NOMO-1 (cell line): Measurements from ENCODE around the gene EPHB6.
A peak's percentile ranks its signal among the peaks of the same experiment; 100 is the strongest.

Experiments
- DNase-seq, 2 experiments: peaks; one replicate each; lab custom pipeline; 2025; ENCODE audit not compliant: unreplicated experiment in 2 of 2; lab: John Stamatoyannopoulos, UW

EPHB6 gene

DNA sequence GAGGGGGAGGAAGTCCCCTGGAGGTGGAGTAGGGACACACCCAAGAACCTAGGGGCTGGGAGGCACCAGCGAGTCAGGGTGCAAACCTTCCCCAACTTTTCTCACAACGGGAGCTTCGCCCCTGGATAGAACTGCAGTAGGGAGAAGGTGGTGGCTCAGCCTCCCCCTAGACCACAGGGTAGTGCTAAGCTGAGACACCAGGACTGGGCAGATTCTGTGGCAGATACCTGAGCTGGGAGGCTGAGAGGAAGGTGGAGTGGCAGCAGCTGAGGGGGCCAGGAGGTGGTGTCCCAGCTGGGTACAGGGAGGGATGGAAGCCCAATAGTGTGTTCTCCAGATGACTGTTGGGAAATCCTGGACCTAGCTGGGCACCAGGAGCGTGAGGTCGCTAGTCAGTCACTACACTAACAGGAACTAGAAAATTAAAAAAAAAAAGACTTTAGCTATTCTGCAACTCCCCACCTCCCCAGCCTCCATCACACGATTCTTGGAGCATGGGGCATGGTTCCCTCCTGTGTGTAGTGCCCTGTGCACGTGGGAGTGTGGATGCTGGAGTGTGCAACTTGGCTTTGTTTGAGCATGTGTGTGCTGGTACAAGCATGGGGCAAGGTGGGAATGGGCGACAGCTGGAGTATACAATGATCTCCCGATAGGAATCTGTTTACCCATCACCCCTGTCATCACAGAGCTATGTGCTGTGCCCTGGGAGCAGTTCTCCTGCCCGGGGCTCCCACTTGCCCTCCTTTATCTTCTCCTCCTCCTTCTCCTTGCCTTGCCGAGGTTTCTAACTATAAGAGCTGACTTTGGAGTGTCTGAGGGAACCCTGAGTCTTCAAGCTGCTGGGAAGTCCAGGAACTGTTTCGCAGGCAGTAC, 39.5 kb downstream of the EPHB6 start:
- DNase-seq, result no peak

DNA sequence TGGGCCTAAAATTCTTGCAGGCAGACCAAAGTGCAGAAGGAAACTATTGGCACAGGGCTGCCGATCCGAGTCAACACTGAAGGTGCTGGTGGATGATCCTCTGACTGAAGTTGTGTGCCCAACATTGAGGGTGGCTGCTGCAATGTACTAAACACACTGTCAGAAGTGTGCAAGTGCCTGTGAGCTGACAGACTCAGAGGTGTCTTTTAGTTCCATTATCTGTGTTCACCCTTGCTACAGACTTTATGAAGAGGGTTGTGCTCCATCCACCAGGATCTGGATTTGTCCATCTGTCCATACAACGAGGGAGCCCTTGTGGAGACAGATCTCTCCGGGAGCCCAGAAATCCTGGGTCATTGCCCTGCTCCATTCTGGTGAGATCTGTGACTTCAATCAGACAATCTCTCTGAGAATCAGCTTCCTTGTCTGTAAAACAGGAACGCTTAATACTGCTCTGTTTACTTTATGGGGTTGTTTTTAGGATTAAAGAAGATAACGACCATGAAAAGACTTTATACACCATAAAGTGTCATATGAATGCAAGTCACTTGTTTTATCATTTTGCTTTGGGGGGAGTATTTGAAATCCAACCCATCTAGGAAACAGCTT, 40.2 kb downstream of the EPHB6 start:
- no peak for DNase-seq

DNA sequence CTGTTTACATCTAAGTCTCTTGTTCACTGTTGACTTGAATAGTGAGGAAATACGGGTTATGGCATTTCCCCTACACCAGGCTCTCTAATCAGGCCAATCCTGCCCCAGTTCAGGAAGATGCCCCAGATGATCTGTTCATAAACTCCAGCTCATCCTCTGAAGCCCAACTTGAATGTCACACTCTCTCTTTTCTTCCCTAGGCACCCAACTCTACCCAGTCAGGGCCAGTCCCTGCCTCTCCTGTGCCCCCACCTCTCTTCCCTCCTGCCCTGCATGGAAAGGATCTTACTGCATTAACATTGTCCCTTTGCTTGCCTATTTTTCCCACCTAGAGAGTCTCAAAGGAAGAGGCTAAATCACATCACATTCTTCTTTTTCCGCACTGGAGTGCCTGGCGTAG, 41.3 kb downstream of the EPHB6 start:
- DNase-seq, result no peak

DNA sequence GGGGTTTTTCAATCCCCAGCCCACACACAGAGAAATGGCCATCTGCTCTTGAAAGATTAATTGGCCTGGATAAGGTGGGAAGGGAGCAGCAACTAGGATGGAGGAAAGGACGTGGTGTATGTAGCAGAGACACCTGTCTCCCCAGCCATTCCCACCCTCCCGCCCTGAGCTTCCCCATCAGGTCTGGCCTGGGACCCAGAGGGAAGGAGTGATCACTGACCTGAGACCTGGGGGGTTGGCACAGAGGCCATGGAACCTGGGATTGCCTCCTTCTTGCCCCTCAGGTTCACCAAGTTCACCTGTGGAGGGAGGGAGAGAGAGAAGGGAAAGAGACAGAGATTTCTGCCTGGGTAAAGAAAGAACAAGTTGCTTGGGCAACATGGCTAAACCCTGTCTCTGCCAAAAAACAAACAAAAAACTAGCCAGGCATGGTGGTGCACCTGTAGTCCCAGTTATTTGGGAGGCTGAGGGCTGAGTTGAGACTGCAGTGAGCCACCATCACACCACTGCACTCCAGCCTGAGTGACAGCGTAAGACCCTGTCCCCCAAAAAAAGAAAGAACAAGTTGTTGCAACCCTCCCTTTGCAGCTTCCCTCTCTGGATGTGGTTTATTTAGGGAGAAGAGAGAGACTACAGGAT, 42.0 kb downstream of the EPHB6 start:
- no peak for DNase-seq

DNA sequence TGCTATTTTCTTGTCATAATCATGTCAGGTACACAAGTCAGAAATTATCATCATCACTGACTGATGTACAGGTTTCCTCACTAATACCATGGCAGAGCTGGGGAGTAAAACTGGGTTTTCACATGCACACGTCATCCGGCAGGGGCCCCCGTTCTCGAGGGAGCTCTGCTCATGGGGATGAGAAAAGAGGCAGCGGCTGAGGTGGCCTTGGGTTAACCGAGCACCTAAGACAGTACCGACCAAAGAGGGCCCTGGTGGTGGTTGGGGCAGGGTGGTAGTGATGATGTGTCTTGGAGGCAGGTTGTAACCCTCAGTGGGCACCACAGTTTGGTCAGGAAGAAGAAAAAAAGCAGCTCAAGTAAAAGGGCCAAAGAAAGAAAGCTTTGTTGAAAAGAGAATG, 42.8 kb downstream of the EPHB6 start:
- DNase-seq, result no peak

DNA sequence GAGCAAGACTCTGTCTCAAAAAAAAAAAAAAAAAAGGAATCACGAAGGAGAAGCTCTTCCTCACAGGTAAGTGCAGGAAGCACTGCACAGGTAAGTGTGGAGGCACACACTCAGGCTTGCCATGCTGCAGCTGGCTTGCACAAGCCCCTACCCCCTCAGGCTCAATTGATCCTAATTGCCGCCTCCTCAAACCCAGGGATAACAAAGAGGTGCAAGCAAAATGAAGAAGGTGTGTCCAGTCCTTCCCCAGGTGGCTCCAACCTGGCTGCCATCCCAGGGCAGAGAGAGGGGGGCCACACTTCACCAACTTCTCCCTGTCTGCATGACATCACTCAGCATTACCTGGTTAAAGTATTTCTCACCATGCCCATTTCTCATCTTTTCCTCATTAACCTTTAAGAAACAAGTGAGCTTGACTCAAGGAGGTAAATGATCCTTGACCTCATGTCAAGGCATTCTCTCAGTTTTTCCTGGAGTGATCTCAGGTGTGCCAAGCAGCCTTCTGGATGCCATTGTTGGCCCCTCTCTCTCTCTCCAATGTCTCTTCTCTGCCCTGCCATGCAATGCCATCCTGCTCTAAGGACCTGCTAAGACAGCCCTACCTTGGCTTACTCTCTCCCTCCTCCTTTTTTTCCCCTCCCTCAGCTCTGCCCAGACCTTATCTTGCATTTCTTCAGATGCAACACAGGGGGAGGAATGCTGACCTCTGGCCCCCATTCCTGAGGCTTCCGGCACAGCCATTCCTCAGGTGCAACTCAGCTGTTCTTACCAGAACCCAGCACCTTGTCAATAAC, 43.7 kb downstream of the EPHB6 start:
- no peak for DNase-seq

DNA sequence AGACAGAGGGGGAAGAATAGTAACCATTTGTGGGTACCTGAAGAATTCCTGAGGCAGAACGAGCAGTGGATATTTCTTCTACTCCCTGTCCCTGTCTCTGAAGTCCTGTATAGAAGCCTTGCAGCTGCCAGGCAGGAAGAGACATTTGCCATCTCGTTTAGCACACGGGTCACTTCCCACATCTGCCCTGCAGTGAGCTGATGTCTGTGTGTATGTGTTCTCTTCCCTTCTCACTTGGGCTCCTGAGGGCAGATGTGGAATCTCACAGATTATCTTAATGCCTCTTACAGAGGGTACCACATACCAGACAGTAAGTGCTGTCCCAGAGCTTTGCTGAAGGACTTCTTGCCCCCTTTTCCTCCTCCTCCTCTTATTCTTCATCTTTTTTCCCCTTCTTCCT, 44.8 kb downstream of the EPHB6 start:
- DNase-seq, result no peak

DNA sequence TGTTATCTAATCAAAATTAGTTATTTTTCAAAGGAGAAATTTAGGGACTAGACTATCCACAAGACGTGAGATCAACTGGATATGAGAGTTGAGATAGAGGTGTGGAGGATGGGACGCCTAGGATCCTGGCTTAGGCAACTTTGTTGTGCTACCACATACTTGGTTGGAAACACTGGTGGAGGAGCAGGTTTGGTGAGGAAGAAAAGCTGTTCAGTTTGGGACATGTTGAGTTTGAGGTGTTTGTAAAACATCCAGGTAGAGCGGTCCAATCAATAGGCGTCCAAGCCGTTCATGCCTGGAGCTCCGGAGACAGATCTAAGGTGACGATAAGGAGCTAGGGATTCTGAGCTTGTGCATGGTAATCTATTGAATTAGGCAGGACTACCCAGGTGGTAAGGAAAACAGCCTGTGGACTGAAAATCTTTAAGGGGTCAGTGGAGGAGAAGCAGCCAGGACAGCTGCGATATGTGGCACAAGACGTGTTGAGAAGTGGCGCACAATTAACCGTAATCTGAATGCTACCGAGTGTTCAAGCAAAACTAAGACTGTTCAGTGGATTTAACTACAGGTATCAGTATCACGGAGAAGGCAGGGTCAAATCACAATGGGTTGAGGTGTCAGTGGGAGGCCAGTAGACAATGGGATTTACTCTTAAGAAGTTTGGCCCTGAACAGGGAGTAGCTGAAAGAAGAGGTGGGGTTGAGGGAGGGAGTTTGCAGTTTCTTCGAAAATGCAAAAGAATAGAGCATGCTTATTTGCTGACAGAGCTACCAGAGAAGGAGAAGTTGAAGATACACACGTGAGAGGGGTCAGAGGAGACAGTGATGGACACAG, 46.8 kb downstream of the EPHB6 start:
- DNase-seq, result no peak

DNA sequence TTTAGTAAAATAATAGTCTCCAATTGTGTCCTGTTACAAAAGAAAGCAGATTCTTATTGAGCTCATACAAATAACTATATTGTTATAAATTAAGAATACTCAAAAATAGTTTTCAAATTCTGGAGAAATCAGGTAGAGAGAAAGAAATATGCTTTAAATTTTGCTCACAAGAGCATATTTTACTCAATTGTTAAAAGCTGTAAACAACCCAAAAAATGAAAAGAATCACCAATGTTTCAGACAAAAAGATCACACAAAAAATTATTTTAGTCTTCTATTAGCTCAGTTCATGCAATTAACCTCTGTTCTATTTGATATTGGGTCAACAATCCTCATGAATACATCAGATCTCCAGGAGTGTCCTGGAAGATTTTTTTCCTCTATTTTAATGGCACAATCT, 49.3 kb downstream of the EPHB6 start:
- DNase-seq, result no peak

DNA sequence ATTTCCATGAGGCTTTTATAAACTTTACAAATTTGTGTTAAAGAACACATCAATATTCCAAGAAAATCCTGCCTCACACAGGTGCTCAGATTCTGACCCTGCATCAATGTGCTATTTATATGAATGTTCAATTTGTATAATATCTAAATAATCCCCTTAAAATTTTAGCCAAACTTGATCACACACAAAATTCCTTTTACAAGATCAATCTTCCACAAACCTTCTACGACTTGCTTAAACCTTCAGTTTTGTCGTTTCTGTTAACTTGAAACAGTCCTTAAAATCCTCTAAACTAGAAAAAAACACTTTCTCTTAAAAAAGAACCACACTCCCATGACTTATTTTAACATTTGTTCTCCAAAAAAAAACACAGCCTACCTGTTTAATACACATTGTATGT, 50.9 kb downstream of the EPHB6 start:
- DNase-seq, result no peak

DNA sequence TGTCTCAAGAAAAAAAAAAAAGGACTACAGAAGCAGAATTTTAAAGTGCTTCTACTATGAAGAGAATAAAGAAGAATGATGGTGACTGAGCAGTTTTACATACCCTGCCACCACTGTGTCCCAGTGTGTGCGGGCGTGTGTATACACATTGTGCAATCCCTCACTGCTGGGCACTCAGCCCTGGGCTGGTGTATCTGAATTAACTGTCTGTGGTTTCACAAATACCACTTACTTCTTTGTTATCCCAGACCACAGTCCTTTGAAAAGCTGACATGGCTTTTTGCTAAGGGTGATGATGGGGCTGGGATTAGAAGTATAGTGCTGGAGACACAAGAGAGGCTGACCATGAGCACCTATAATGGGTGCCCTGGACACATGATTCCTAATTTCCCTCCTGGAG, 51.8 kb downstream of the EPHB6 start:
- no peak for DNase-seq

DNA sequence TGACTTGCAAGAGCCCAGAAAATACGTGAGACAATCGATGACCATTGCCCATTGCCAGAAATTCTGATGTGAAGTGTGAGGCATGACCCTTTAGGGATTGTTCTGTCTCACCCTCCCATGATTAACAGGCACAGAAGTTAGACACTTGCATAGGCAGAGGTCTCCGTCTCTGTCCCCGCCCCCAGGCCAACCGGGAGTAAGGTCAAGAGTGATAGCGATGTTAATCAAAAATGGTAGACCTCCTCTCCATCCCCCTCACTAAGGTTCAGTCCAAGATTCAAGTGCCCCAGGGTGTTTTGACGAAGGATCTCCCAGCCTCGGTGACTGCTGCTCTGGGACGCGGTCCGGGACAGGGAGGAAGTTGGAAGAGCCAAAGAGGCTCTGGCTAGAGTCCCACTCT, 53.4 kb downstream of the EPHB6 start:
- no peak for DNase-seq

DNA sequence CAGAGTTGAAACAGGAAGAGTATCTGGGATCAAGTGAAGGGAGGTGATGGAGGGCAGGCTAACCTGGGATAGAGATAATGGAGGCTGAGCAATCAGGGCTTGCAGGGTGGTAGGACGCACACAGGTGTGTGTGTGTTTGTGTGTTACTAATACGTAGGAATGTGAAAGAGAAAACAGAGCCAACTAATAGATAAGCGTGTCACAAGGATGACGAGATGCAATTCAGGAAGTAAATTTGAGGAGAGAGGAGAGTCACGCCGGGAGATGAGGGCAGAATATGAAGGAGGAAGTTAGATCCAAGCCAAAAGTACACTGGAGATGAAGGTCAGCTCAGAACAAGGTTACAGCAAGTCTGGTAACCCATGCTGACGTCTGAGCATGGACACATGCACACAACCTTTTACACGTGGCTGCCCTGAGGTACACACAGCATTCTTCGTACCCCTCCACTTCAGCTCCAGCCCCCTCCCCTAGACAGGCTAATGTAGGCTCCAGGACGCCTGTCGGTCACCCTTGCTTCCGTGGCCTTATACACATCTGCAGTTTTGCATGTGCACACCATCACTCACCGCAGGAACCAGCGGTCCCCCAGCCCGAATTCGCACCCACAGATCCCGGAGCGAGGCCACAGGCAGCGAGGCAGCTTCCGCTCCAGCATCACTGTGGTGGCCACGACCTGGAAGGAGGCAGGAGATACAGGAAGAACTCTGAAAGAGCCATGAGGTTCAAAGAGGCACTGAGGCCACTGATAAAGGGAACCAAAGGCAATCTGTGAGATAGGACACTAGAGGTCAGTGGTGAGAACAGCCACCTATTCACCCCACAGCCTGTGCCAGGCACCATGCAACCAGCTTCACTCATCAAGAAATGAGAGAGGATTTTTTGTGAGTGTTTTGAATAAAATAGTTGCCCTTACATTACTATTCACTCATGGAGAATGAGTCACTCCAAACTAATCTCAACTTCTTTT, 54.3 kb downstream of the EPHB6 start:
- peak; percentile 1 to 33 for DNase-seq

DNA sequence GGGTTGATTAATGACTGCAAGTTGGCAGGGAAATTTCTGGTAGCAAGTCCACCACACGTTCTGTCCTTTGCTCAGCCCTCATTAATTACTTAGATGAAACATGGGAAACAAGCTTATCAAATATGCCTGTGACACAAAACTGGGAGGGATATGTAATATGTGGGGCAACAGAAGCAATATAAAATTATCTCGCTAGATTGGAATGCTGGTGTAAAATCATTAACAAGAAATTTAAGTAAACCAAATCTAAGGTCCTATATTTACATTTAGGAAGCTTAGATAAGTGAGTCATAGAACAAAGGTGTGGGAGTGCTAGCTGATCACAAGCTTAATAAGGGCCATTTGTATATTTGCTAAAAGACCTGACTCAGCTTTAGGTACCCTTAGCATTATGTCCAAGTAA, 55.2 kb downstream of the EPHB6 start:
- no peak for DNase-seq

DNA sequence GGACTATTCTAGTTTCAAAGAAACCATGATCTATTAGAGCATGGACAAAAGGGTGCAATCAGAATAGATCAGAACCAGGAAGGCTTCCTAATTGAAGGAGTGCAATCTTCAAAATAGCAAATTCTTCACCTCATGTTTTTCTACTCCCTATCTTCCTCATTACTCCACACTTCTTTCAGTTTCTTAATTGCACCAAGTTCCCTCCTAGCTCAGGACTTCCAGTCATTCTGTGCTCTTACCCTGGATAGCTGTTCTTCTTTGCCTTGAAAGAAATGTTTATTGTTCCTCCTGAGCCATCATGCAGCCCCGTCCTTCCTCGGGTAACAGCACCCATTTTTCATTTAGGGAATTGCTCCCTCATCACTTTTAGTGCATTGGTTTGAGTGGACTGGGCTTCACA, 55.6 kb downstream of the EPHB6 start:
- no peak for DNase-seq

DNA sequence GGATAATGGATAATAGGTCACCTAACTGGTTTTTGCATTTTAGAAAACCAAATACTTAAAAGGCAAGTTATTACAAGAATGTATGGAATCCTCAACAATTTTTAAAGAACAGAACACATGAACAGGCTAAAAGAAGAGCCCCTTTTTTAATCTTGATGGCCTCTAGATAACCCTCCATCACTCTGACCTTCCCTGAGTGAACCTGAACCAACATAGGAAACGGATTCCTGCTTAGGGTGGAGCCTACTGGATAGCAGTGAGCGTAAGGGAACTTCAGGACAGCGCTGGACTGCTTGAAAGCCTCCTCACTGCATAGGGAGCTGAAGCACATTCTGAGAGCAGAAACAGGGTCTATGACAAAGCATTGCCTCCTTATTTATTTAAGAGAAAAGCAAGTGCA, 58.2 kb downstream of the EPHB6 start:
- DNase-seq, result no peak

DNA sequence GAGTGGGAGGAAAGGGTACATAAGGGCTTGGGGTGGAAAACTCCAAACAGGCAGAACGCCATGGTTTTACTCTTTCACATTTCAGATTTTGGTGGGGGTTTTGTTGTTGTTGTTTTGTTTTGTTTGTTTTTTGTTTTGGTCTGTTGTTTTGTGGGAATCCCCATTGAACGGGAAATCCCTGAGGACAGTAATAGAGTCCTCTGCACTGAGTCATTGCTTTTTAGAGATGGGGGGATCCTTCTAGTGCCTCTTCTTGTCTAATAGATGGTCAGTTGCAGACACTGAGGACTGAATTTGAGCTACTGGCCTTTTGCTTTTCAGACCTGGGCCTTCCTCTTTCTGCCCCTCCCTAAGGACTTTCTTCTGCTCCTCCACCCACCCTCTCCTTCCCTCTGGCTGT, 58.7 kb downstream of the EPHB6 start:
- DNase-seq, result no peak

DNA sequence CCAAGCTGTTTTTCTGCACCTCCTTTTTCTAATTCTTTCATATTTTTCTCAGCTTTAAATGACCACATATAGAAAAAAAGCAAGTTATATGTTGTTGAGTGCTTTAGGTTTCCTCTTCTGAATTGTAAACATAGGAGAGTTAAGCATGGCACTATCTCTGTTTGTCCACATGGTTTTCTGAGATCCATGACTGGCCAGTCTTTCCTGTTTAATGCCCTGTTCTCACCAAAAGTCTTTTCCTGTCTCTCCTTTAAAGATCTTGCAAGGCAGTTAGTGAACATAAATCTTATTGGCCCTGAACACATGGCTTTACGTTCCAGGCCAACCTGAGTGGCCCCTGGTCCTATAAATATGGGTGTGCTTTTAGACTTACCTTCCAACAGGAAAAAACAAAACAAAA, 59.2 kb downstream of the EPHB6 start:
- DNase-seq, result no peak

DNA sequence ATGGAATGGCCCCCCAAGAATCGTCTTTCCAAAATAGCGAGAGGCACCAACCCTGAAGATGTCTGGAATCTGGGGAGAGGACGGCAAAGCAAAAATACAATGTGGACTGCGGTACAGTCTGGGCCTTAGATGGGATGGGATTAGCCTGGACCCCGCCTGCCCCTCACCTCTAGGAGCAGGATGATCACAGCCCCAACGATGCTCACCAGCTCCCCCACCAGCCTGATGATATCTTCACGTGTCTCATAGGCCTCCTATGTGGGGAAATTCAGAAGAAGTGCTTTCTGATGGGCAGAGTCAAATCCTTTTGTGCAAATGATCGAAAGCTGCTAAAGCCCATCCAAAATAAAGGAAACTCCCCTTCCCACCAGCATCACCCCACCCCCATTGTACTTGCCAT, 60.4 kb downstream of the EPHB6 start:
- DNase-seq, result no peak
